ENCODE measurements around the gene FAM234B. TPM values are rescaled to one million over a fixed set of nuclear protein-coding genes. Genes with fewer than 3 reads are reported as not detected.

The FAM234B gene
- total RNA-seq, 4 donors from 2014 or later: 24.0 to 32.3 (median 27.8) TPM

GRCh38 chr12:12998248-12998647, 45.9 kb upstream of the FAM234B start:
- DNase-seq (ENCODE audit: low spot score in 2 of 2): no peak
- no peaks in the 10 kb centered on the region for H3K27me3 ChIP-seq
- 89% methylated on average over 4 of the region's 4 CpGs for WGBS
- no peak for TF ChIP-seq EP300 (IDR thresholded peaks at IDR 0.05)
- TF ChIP-seq CTCF (IDR thresholded peaks at IDR 0.05): no peak
- TF ChIP-seq POLR2AphosphoS5 (IDR thresholded peaks at IDR 0.05): no peak
- no peak for TF ChIP-seq POLR2A (IDR thresholded peaks at IDR 0.05)
- H3K27ac ChIP-seq: no peak overlapping the region
- H3K4me3 ChIP-seq: peak overlapping the region; percentile 71
- no peaks in the 10 kb centered on the region for H3K9me3 ChIP-seq
- no peaks in the 10 kb centered on the region for H3K36me3 ChIP-seq
- peaks cover 51% of the 10 kb centered on the region for H3K4me1 ChIP-seq

GRCh38 chr12:12999271-12999958, 44.8 kb upstream of the FAM234B start:
- Histone ChIP-seq H3K9me3 (no peaks in the 10 kb centered on the region), H3K27ac (peak overlapping the region; percentile 95), H3K4me3 (peak overlapping the region; percentile 71), H3K36me3 (no peaks in the 10 kb centered on the region), H3K4me1 (peaks cover 50% of the 10 kb centered on the region), H3K27me3 (no peaks in the 10 kb centered on the region)
- DNase-seq (ENCODE audit: low spot score in 2 of 2): no peak
- WGBS: 14% methylated on average over 22 of the region's 22 CpGs
- TF ChIP-seq CTCF (IDR thresholded peaks at IDR 0.05) (no peak), POLR2AphosphoS5 (IDR thresholded peaks at IDR 0.05) (no peak), POLR2A (IDR thresholded peaks at IDR 0.05) (no peak), EP300 (IDR thresholded peaks at IDR 0.05) (no peak)

DNA sequence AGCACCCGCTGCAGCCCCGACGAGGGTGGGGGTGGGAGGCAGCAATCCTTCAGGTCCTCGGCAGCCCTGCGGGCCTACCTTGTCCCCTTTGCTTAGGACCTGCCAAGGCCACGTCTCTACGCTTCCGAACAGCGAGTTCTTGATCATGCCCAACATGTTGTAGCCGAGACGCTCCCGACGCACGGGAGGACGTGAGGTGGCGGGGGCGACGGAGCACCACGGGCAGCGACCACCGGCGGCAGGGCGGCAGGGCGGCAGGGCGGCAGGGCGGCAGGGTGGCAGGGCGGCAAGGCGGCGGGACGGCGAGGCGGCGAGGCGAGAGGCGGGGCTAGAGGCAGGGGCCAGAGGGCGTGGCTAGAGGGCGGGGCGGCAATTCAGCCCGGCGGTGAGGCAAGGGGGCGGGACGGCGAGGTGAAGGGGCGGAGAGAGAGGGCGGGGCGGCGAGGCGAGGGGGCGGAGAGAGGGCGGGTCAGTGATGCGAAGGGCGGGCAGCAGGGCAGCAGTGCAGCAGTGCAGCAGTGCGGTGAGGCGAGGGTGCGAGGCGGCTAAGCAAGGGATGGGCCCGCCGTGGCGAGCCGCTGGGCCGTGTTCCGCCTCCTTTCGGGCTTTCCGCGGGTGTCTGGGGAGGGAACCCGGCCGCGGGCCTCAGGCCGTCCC, 44.1 kb upstream of the FAM234B start, which contains the start of gene HEBP1:
HEBP1 (minus strand) TSS at position 307 of the 657 bp plus-strand sequence; CDS start at position 156, 151 bp downstream.
- H3K27ac ChIP-seq: peak within 1 kb of the TSS; percentile 95
- under 1% methylated on average over 56 of the region's 69 CpGs for WGBS
- no peaks in the 10 kb centered on the region for H3K27me3 ChIP-seq
- H3K4me1 ChIP-seq: peaks cover 50% of the 10 kb centered on the region
- TF ChIP-seq CTCF (IDR thresholded peaks at IDR 0.05) (no peak), EP300 (IDR thresholded peaks at IDR 0.05) (no peak), POLR2A (IDR thresholded peaks at IDR 0.05) (peak in 1 of 2 donors; percentile 67), POLR2AphosphoS5 (IDR thresholded peaks at IDR 0.05) (peak in 2 of 3 donors; percentile 18 to 47)
- H3K9me3 ChIP-seq: no peaks in the 10 kb centered on the region
- H3K4me3 ChIP-seq: peak within 1 kb of the TSS; percentile 71
- no peaks in the 10 kb centered on the region for H3K36me3 ChIP-seq
- DNase-seq (ENCODE audit: low spot score in 2 of 2): peak; percentile 97 to 98

DNA sequence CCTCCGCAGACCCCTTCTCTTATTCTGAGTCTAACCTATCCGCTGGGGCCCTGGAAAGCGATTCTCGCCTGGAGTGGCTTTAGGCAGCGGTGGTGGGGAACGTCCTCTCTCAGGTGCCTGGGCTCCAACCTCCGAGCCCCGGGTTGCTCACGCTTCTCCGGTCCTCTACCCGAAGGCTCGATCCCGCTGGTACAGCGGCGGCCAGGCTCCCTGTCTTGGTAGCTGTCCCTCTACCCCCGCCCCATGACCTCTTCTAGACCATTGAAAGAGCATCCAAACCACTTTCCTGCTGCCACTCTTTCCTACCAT, 43.6 kb upstream of the FAM234B start:
- Histone ChIP-seq H3K4me3 (peak overlapping the region; percentile 71), H3K27ac (peak overlapping the region; percentile 95), H3K27me3 (no peaks in the 10 kb centered on the region), H3K9me3 (no peaks in the 10 kb centered on the region), H3K36me3 (no peaks in the 10 kb centered on the region), H3K4me1 (peaks cover 47% of the 10 kb centered on the region)
- 0% methylated on average over 15 of the region's 16 CpGs for WGBS
- no peak for TF ChIP-seq POLR2A (IDR thresholded peaks at IDR 0.05)
- DNase-seq (ENCODE audit: low spot score in 2 of 2): peak in 1 of 2 donors; percentile 84

DNA sequence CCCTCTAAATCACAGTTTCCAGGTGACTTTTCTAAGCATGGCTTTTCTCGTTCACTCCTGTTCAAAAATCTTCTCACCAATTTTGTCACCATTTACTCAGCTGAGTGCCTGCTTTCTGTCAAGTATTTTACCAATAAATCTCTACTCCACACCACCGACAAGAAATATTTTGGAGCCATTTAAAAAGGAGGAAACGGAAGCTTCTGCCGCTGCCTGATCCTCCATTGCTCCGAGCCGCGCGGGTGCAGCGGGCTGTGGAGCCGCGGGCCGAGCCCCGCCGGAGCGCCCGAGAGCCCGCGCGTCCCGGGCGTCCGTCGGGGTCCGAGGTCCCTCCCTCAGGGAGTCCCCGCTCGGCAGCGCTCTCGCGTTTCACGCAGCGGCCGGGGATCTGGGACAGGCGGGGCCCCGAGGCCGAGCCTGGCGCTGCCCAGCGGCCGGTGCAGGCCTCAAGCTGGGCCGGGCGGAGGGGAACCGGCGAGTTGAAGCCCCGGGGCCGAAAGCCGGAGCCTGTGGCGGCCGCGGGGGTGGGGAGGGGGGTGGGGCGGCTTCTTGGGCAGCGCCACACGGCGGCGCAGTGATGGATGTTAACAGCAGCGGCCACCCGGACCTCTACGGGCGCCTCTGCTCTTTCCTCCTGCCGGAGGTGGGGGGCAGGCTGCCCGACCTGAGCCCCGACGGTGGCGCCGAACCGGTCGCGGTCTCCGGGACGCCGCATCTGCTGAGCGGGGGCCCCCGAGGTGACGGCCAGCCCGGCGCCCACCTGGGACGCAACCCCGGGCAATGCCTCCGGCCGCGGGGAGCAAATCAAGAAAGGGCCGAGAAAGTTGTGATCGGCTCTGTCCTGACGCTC, 43.0 kb upstream of the FAM234B start:
- H3K4me3 ChIP-seq: peak overlapping the region; percentile 71
- peaks cover 43% of the 10 kb centered on the region for H3K4me1 ChIP-seq
- whole genome bisulfite sequencing: under 1% methylated on average over 32 of the region's 82 CpGs
- H3K27ac ChIP-seq: peak overlapping the region; percentile 95
- TF ChIP-seq POLR2AphosphoS5 (IDR thresholded peaks at IDR 0.05) (no peak), POLR2A (IDR thresholded peaks at IDR 0.05) (peak in 1 of 2 donors; percentile 33), CTCF (IDR thresholded peaks at IDR 0.05) (peak in 1 of 2 donors; percentile 47), EP300 (IDR thresholded peaks at IDR 0.05) (no peak)
- no peaks in the 10 kb centered on the region for H3K36me3 ChIP-seq
- no peaks in the 10 kb centered on the region for H3K27me3 ChIP-seq
- peak; percentile 78 to 81 for DNase-seq (ENCODE audit: low spot score in 2 of 2)
- no peaks in the 10 kb centered on the region for H3K9me3 ChIP-seq
